ENCODE measurements around the gene VPS72.
"Not testable (repeated sequence)": the region's sequence is repeated elsewhere in the genome, so short reads cannot be mapped to it uniquely, and the experiment has no call there.

VPS72 gene

DNA sequence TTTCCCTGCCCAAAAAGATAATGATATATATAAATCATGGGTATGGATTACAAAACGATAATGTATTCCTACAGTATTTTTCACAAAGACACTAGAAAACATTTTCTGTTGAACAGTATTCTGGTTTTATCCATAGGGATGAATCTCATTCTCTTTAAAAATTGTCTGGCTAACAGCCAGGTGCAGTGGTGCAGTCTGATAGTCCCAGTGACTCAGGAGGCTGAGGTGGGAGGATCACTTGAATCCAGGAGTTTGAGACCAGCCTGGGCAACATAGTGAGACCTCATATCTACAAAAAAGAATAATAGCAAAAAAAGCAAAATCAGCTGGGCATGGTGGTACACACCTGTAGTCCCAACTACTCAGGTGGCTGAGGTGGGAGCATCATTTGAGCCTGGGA is 31.6 kb upstream of the VPS72 start:
- peaks cover 1% of the 10 kb centered on the region for H3K36me3 ChIP-seq (ENCODE audit: control insufficient read depth, insufficient read depth, low read length)
- H3K56ac ChIP-seq (ENCODE audit: low read length), result no peak overlapping the region
- H2BK120ac ChIP-seq (ENCODE audit: low read depth, low read length), result no peak overlapping the region
- H3K4ac ChIP-seq (ENCODE audit: low read depth, low read length), result no peak overlapping the region
- no peak overlapping the region for H3K4me3 ChIP-seq (ENCODE audit: low read length)
- WGBS (ENCODE audit: extremely low coverage, insufficient coverage, low lambda C conversion rate), result no CpG with 5 or more reads among the region's 1 CpG
- no peak overlapping the region for H4K8ac ChIP-seq (ENCODE audit: low read depth, low read length)
- H3K27me3 ChIP-seq (ENCODE audit: insufficient read depth, low read length, poor library complexity), result no peaks in the 10 kb centered on the region
- H3K27ac ChIP-seq (ENCODE audit: low read depth, low read length), result no peak overlapping the region
- H3K23ac ChIP-seq (ENCODE audit: low read length), result no peak overlapping the region
- no peak overlapping the region for H3K18ac ChIP-seq (ENCODE audit: low read length)
- peaks cover 32% of the 10 kb centered on the region for H3K79me2 ChIP-seq (ENCODE audit: control insufficient read depth, insufficient read depth, low read length)
- H2BK5ac ChIP-seq (ENCODE audit: low read length), result no peak overlapping the region
- H2AK5ac ChIP-seq (ENCODE audit: low read length), result no peak overlapping the region
- no peak overlapping the region for H3K4me2 ChIP-seq (ENCODE audit: low read length)
- no peak overlapping the region for H4K5ac ChIP-seq (ENCODE audit: low read length)
- no peak overlapping the region for H3K9ac ChIP-seq (ENCODE audit: low read length)
- peaks cover 12% of the 10 kb centered on the region for H3K79me1 ChIP-seq (ENCODE audit: low read length)
- no peak for DNase-seq
- no peak overlapping the region for H2BK15ac ChIP-seq (replicated peaks; ENCODE audit: low read depth)
- H3K4me1 ChIP-seq (ENCODE audit: control insufficient read depth, low read depth, low read length), result no peaks in the 10 kb centered on the region

DNA sequence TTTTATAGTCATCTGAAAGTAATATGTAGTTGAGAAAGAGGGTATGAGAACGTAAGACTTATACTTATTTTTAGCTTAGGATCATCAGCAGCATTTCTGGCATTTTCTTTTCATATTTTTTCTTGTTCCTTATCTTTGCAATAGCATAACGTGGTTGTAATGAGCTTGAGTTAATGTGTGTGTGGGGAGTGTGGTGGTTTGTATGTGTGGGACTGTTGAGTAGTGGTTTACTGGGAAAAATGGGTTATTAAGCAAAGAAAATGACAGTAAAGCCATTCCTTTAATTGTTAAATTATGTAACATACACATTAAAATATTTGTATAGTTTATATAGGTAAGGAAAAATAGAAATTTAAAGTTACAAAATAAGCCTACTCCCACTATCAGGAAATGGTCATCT is 23.6 kb upstream of the VPS72 start:
- H3K4me1 ChIP-seq (ENCODE audit: control insufficient read depth, low read depth, low read length), result no peaks in the 10 kb centered on the region
- no peak overlapping the region for H3K4me2 ChIP-seq (ENCODE audit: low read length)
- H3K27ac ChIP-seq (ENCODE audit: low read depth, low read length), result no peak overlapping the region
- H3K4me3 ChIP-seq (ENCODE audit: low read length), result no peak overlapping the region
- H4K8ac ChIP-seq (ENCODE audit: low read depth, low read length), result no peak overlapping the region
- no peak overlapping the region for H2BK120ac ChIP-seq (ENCODE audit: low read depth, low read length)
- no peak for DNase-seq
- 100% methylated on average over 1 of the region's 2 CpGs for WGBS (ENCODE audit: extremely low coverage, insufficient coverage, low lambda C conversion rate)
- no peak overlapping the region for H4K5ac ChIP-seq (ENCODE audit: low read length)
- H3K23ac ChIP-seq (ENCODE audit: low read length), result no peak overlapping the region
- H2AK5ac ChIP-seq (ENCODE audit: low read length), result no peak overlapping the region
- H3K79me1 ChIP-seq (ENCODE audit: low read length), result peaks cover 5% of the 10 kb centered on the region
- no peak overlapping the region for H3K4ac ChIP-seq (ENCODE audit: low read depth, low read length)
- H3K18ac ChIP-seq (ENCODE audit: low read length), result no peak overlapping the region
- no peak overlapping the region for H3K9ac ChIP-seq (ENCODE audit: low read length)
- H3K56ac ChIP-seq (ENCODE audit: low read length), result no peak overlapping the region
- no peak overlapping the region for H2BK15ac ChIP-seq (replicated peaks; ENCODE audit: low read depth)
- H3K36me3 ChIP-seq (ENCODE audit: control insufficient read depth, insufficient read depth, low read length), result no peaks in the 10 kb centered on the region
- no peaks in the 10 kb centered on the region for H3K27me3 ChIP-seq (ENCODE audit: insufficient read depth, low read length, poor library complexity)
- H2BK5ac ChIP-seq (ENCODE audit: low read length), result no peak overlapping the region
- H3K79me2 ChIP-seq (ENCODE audit: control insufficient read depth, insufficient read depth, low read length), result peaks cover 50% of the 10 kb centered on the region

- peaks cover 1% of the 10 kb centered on the region for H3K79me1 ChIP-seq (ENCODE audit: low read length)
- H3K36me3 ChIP-seq (ENCODE audit: control insufficient read depth, insufficient read depth, low read length), result no peaks in the 10 kb centered on the region
- no peak overlapping the region for H3K27ac ChIP-seq (ENCODE audit: low read depth, low read length)
- H2AK5ac ChIP-seq (ENCODE audit: low read length), result no peak overlapping the region
- no peaks in the 10 kb centered on the region for H3K4me1 ChIP-seq (ENCODE audit: control insufficient read depth, low read depth, low read length)
- no peak overlapping the region for H3K4me3 ChIP-seq (ENCODE audit: low read length)
- WGBS (ENCODE audit: extremely low coverage, insufficient coverage, low lambda C conversion rate), result no CpG with 5 or more reads among the region's 15 CpGs
- no peak overlapping the region for H4K8ac ChIP-seq (ENCODE audit: low read depth, low read length)
- no peaks in the 10 kb centered on the region for H3K27me3 ChIP-seq (ENCODE audit: insufficient read depth, low read length, poor library complexity)
- H3K9ac ChIP-seq (ENCODE audit: low read length), result no peak overlapping the region
- no peak overlapping the region for H3K23ac ChIP-seq (ENCODE audit: low read length)
- H3K79me2 ChIP-seq (ENCODE audit: control insufficient read depth, insufficient read depth, low read length), result peaks cover 42% of the 10 kb centered on the region
- no peak overlapping the region for H3K18ac ChIP-seq (ENCODE audit: low read length)
- no peak overlapping the region for H3K4me2 ChIP-seq (ENCODE audit: low read length)
- no peak for DNase-seq
- H2BK15ac ChIP-seq (replicated peaks; ENCODE audit: low read depth), result no peak overlapping the region
- no peak overlapping the region for H4K5ac ChIP-seq (ENCODE audit: low read length)
- H2BK5ac ChIP-seq (ENCODE audit: low read length), result no peak overlapping the region
- no peak overlapping the region for H3K56ac ChIP-seq (ENCODE audit: low read length)
- no peak overlapping the region for H3K4ac ChIP-seq (ENCODE audit: low read depth, low read length)
- no peak overlapping the region for H2BK120ac ChIP-seq (ENCODE audit: low read depth, low read length)
These were observed 22.1 kb upstream of the VPS72 start for GRCh38 chr1:151211972-151212705.

DNA sequence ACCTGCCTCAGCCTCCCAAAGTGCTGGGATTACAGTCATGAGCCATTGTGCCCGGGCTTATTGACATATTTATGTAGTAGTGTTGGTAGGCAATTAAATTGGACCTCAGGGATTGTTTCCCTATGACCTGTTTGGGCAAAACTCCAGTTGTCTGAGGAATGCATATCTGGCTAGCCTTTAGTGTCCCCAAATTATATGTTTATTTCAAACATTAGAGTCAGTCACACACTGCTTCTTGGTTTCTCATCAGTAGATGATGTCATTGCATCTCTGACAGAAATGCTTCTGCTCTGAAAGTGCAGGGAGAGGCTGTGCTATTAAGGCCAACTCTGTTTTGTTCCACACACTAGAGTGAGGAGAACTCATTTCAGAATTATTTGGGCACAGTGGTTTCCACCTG is 20.8 kb upstream of the VPS72 start:
- Histone ChIP-seq H3K4me1 (ENCODE audit: control insufficient read depth, low read depth, low read length) (no peaks in the 10 kb centered on the region), H3K56ac (ENCODE audit: low read length) (no peak overlapping the region), H2AK5ac (ENCODE audit: low read length) (no peak overlapping the region), H4K8ac (ENCODE audit: low read depth, low read length) (no peak overlapping the region), H4K5ac (ENCODE audit: low read length) (no peak overlapping the region), H3K27ac (ENCODE audit: low read depth, low read length) (no peak overlapping the region), H2BK120ac (ENCODE audit: low read depth, low read length) (no peak overlapping the region), H3K79me2 (ENCODE audit: control insufficient read depth, insufficient read depth, low read length) (peaks cover 39% of the 10 kb centered on the region), H3K4me3 (ENCODE audit: low read length) (no peak overlapping the region), H3K9ac (ENCODE audit: low read length) (no peak overlapping the region), H2BK5ac (ENCODE audit: low read length) (no peak overlapping the region), H3K23ac (ENCODE audit: low read length) (no peak overlapping the region), H3K4me2 (ENCODE audit: low read length) (no peak overlapping the region), H3K79me1 (ENCODE audit: low read length) (peaks cover 1% of the 10 kb centered on the region), H3K18ac (ENCODE audit: low read length) (no peak overlapping the region), H3K27me3 (ENCODE audit: insufficient read depth, low read length, poor library complexity) (no peaks in the 10 kb centered on the region), H3K4ac (ENCODE audit: low read depth, low read length) (no peak overlapping the region), H3K36me3 (ENCODE audit: control insufficient read depth, insufficient read depth, low read length) (no peaks in the 10 kb centered on the region), H2BK15ac (replicated peaks; ENCODE audit: low read depth) (no peak overlapping the region)
- DNase-seq, result no peak
- no CpG with 5 or more reads among the region's 1 CpG for WGBS (ENCODE audit: extremely low coverage, insufficient coverage, low lambda C conversion rate)

GRCh38 chr1:151205381-151205965 is 15.5 kb upstream of the VPS72 start:
- not testable (repeated sequence) for H3K79me1 ChIP-seq (ENCODE audit: low read length); H3K23ac ChIP-seq (ENCODE audit: low read length); H3K18ac ChIP-seq (ENCODE audit: low read length); H2BK5ac ChIP-seq (ENCODE audit: low read length); H3K9ac ChIP-seq (ENCODE audit: low read length); DNase-seq; H4K5ac ChIP-seq (ENCODE audit: low read length); H2BK120ac ChIP-seq (ENCODE audit: low read depth, low read length); H2AK5ac ChIP-seq (ENCODE audit: low read length); H3K27me3 ChIP-seq (ENCODE audit: insufficient read depth, low read length, poor library complexity); H3K36me3 ChIP-seq (ENCODE audit: control insufficient read depth, insufficient read depth, low read length); H3K56ac ChIP-seq (ENCODE audit: low read length); H2BK15ac ChIP-seq (replicated peaks; ENCODE audit: low read depth); H3K27ac ChIP-seq (ENCODE audit: low read depth, low read length); H4K8ac ChIP-seq (ENCODE audit: low read depth, low read length); H3K4me1 ChIP-seq (ENCODE audit: control insufficient read depth, low read depth, low read length); H3K4me3 ChIP-seq (ENCODE audit: low read length); H3K4ac ChIP-seq (ENCODE audit: low read depth, low read length); H3K4me2 ChIP-seq (ENCODE audit: low read length)
- WGBS (ENCODE audit: extremely low coverage, insufficient coverage, low lambda C conversion rate), result no CpG with 5 or more reads among the region's 12 CpGs
- peaks cover 57% of the 10 kb centered on the region for H3K79me2 ChIP-seq (ENCODE audit: control insufficient read depth, insufficient read depth, low read length)

Data from mesendoderm (in vitro differentiated cells).